Hepatocyte (in vitro differentiated cells): ENCODE results near the gene PLD2. TPM values are rescaled to one million over a fixed set of nuclear protein-coding genes. Genes with fewer than 3 reads are reported as not detected.

ENCODE experiments used
- DNase-seq: peaks from one replicate; pipeline ENCODE4 v3.0.0-alpha.2; 2016; ENCODE audit warnings: low spot score
- H2AFZ ChIP-seq: fragments of 200-600 bp; sonication (generic); 2 replicates; pipeline ENCODE4 v1.6.0; 2016; ENCODE audit warnings: antibody characterized with exemption, mild to moderate bottlenecking
- H3K27ac ChIP-seq: fragments of 200-600 bp; sonication (generic); 2 replicates; pipeline ENCODE4 v1.5.1; 2016; ENCODE audit warnings: mild to moderate bottlenecking
- H3K27me3 ChIP-seq: fragments of 200-600 bp; sonication (generic); 2 replicates; pipeline ENCODE4 v1.6.1; 2016
- H3K36me3 ChIP-seq: fragments of 200-600 bp; sonication (generic); replicated peaks from 2 replicates; pipeline ENCODE4 v1.5.1; 2016; ENCODE audit warnings: low read depth; ENCODE audit not compliant: insufficient read depth
- H3K4me1 ChIP-seq: fragments of 200-600 bp; sonication (generic); 2 replicates; pipeline ENCODE4 v1.5.1; 2016; ENCODE audit warnings: mild to moderate bottlenecking, moderate library complexity; ENCODE audit not compliant: insufficient read depth
- H3K4me2 ChIP-seq: fragments of 200-600 bp; sonication (generic); 2 replicates; pipeline ENCODE4 v1.6.0; 2016
- H3K4me3 ChIP-seq: fragments of 200-600 bp; sonication (generic); 2 replicates; pipeline ENCODE4 v1.5.1; 2016; ENCODE audit warnings: mild to moderate bottlenecking
- H3K79me2 ChIP-seq: fragments of 200-600 bp; sonication (generic); 2 replicates; pipeline ENCODE4 v1.6.0; 2017; ENCODE audit warnings: mild to moderate bottlenecking
- H3K9me2 ChIP-seq: fragments of 200-600 bp; sonication (generic); replicated peaks from 2 replicates; pipeline ENCODE4 v1.6.0; 2017; ENCODE audit warnings: mild to moderate bottlenecking; ENCODE audit not compliant: insufficient read depth
- H3K9me3 ChIP-seq: fragments of 200-600 bp; sonication (generic); 2 replicates; pipeline ENCODE4 v1.5.1; 2016; ENCODE audit warnings: low read depth, mild to moderate bottlenecking
- H4K20me1 ChIP-seq: fragments of 200-600 bp; sonication (generic); 2 replicates; pipeline ENCODE4 v1.6.0; 2016; ENCODE audit warnings: mild to moderate bottlenecking; ENCODE audit not compliant: insufficient read depth, poor library complexity, severe bottlenecking
- EZH2 ChIP-seq: fragments of 200-600 bp; sonication (generic); IDR thresholded peaks from 2 replicates; pipeline ENCODE4 v1.6.1; 2016; ENCODE audit warnings: antibody characterized with exemption, mild to moderate bottlenecking, borderline replicate concordance
- EZH2phosphoT487 ChIP-seq: fragments of 200-600 bp; sonication (generic); IDR thresholded peaks from one replicate; pipeline ENCODE4 v1.6.1; 2018; ENCODE audit warnings: antibody characterized with exemption, mild to moderate bottlenecking, low read depth, moderate library complexity; ENCODE audit not compliant: unreplicated experiment, severe bottlenecking
- WGBS: methylation state at CpG from one replicate; pipeline ENCODE4 v1.1.6; 2016; ENCODE audit warnings: low lambda C conversion rate; ENCODE audit errors: missing lambda C conversion rate; 5-methylcytosine and 5-hydroxymethylcytosine counted together
- polyA plus RNA-seq: library from polyadenylated mRNA; unstranded; fragments of >200 nt; fragmentation: Nextera tagmentation; extraction: Ambion mirVana; gene quantifications from 2 replicates; pipeline ENCODE4 v1.2.1, GENCODE V29; 2016
- total RNA-seq: library from RNA; depleted of rRNA; stranded (reverse); fragments of >200 nt; gene quantifications from 2 replicates; pipeline ENCODE4 v1.2.3, GENCODE V29; 2014
- TF ChIP-seq, protein P1 (sequence below): fragments of 200-600 bp; sonication (generic); IDR thresholded peaks from 2 replicates; pipeline ENCODE4 v1.5.1; 2016; ENCODE audit warnings: antibody characterized with exemption, mild to moderate bottlenecking; ENCODE audit not compliant: poor library complexity

The PLD2 gene
- total and polyA plus RNA-seq, 2 experiments from 2014 or later, result 21.8 to 25.2 TPM

DNA sequence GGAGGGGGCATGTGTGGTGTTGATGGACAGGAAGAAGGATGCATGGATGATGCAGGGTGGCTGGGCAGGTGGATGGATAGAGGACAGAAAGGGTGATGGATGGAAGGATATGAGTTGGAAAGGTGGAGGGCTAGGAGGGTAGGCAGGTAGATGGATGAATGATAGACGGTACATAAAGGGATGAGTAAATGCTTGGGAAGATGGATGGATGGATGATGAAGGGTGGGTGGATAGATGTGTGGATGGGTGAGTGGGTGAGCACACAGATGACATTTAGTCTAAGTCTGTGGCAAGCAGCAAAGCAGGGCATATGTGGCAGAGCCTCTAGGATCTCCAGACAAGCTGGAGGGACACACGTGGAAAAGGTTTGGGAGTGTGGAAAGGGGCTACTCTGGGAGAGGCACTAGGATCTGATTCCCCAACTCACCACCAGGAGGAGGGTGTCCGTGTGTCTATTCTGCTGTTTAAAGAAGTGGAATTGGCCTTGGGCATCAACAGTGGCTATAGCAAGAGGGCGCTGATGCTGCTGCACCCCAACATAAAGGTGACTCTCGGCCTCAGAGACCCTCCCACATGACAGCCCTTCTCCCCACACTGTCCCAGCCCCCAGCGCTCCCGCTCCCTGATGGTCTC is 8.2 kb downstream of the PLD2 start:
- Histone ChIP-seq H4K20me1 (no peaks in the 10 kb centered on the region), H3K4me1 (no peaks in the 10 kb centered on the region), H3K9me3 (no peaks in the 10 kb centered on the region), H2AFZ (no peak overlapping the region), H3K79me2 (no peaks in the 10 kb centered on the region), H3K4me2 (no peak overlapping the region), H3K9me2 (no peaks in the 10 kb centered on the region), H3K27ac (no peak overlapping the region), H3K4me3 (no peak overlapping the region), H3K36me3 (no peaks in the 10 kb centered on the region), H3K27me3 (no peaks in the 10 kb centered on the region)
- 79% methylated on average over 7 of the region's 7 CpGs for WGBS
- DNase-seq, result no peak
- no peak for TF ChIP-seq EZH2phosphoT487
- TF ChIP-seq EZH2, result no peak
- TF ChIP-seq, protein P1, sequence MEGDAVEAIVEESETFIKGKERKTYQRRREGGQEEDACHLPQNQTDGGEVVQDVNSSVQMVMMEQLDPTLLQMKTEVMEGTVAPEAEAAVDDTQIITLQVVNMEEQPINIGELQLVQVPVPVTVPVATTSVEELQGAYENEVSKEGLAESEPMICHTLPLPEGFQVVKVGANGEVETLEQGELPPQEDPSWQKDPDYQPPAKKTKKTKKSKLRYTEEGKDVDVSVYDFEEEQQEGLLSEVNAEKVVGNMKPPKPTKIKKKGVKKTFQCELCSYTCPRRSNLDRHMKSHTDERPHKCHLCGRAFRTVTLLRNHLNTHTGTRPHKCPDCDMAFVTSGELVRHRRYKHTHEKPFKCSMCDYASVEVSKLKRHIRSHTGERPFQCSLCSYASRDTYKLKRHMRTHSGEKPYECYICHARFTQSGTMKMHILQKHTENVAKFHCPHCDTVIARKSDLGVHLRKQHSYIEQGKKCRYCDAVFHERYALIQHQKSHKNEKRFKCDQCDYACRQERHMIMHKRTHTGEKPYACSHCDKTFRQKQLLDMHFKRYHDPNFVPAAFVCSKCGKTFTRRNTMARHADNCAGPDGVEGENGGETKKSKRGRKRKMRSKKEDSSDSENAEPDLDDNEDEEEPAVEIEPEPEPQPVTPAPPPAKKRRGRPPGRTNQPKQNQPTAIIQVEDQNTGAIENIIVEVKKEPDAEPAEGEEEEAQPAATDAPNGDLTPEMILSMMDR, result no peak

DNA sequence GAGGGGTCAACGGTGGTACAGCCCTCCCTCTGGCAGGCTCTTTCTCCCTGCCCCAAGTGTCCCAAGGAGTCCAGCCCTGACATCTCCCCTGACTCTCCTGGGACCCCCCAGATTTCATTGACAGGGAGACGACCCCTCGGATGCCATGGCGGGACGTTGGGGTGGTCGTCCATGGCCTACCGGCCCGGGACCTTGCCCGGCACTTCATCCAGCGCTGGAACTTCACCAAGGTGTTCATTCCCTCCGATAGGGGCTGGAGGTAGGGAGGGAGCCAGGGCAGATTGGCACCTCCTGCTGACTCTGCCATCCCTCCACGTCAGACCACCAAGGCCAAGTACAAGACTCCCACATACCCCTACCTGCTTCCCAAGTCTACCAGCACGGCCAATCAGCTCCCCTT is 9.9 kb downstream of the PLD2 start:
- no peak for TF ChIP-seq EZH2
- no peaks in the 10 kb centered on the region for H3K4me1 ChIP-seq
- H3K27me3 ChIP-seq, result no peaks in the 10 kb centered on the region
- no peak overlapping the region for H3K27ac ChIP-seq
- H3K4me3 ChIP-seq, result no peak overlapping the region
- no peaks in the 10 kb centered on the region for H4K20me1 ChIP-seq
- 96% methylated on average over 12 of the region's 13 CpGs for WGBS
- H3K36me3 ChIP-seq, result no peaks in the 10 kb centered on the region
- no peaks in the 10 kb centered on the region for H3K79me2 ChIP-seq
- H3K4me2 ChIP-seq, result no peak overlapping the region
- DNase-seq, result no peak
- H3K9me3 ChIP-seq, result no peaks in the 10 kb centered on the region
- no peak overlapping the region for H2AFZ ChIP-seq
- no peaks in the 10 kb centered on the region for H3K9me2 ChIP-seq

DNA sequence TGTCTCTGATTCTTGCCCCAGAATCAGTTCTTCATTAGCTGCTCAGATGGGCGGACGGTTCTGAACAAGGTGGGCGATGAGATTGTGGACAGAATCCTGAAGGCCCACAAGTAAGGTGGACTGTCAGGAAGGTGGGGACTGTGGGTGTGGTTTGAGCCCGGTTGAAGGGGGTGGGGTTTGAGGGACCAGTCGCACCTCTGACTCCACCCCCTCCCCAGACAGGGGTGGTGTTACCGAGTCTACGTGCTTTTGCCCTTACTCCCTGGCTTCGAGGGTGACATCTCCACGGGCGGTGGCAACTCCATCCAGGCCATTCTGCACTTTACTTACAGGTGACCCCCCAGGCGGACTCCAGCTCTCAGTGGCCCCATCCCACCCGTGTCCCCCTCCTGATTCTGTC is 11.3 kb downstream of the PLD2 start:
- Histone ChIP-seq H3K9me2 (no peaks in the 10 kb centered on the region), H3K4me1 (no peaks in the 10 kb centered on the region), H3K79me2 (no peaks in the 10 kb centered on the region), H2AFZ (no peak overlapping the region), H3K4me3 (no peak overlapping the region), H3K27ac (no peak overlapping the region), H3K9me3 (no peaks in the 10 kb centered on the region), H3K36me3 (no peaks in the 10 kb centered on the region), H4K20me1 (no peaks in the 10 kb centered on the region), H3K27me3 (no peaks in the 10 kb centered on the region), H3K4me2 (no peak overlapping the region)
- no peak for DNase-seq
- 86% methylated on average over 8 of the region's 12 CpGs for WGBS
- TF ChIP-seq, protein P1, result no peak
- TF ChIP-seq EZH2phosphoT487 (no peak), EZH2 (no peak)

DNA sequence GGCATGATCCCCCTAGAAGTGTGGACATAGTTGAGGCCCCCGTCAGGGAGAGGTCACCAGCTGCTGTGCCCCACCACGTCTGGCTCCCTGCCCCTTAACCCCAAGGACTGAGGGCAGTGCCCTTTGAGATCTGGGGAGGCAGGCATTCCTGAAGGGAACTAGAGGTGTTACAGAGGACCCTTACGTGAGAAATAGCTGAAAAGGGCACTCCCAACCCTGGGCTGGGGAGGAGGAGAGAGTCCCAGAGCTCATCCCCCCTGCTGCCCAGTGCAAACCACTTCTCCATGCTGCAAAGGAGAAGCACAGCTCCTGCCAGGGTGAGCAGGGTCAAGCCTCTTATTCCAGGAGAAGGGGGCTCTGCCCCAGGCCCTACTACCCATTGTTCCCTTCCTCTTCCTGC is 15.9 kb downstream of the PLD2 start:
- H3K4me2 ChIP-seq, result no peak overlapping the region
- WGBS, result 89% methylated on average over 2 of the region's 3 CpGs
- H3K79me2 ChIP-seq, result no peaks in the 10 kb centered on the region
- no peaks in the 10 kb centered on the region for H3K36me3 ChIP-seq
- H3K27me3 ChIP-seq, result no peaks in the 10 kb centered on the region
- H3K9me3 ChIP-seq, result no peaks in the 10 kb centered on the region
- no peak overlapping the region for H2AFZ ChIP-seq
- no peak for DNase-seq
- H3K4me3 ChIP-seq, result no peak overlapping the region
- H3K9me2 ChIP-seq, result no peaks in the 10 kb centered on the region
- H4K20me1 ChIP-seq, result no peaks in the 10 kb centered on the region
- no peak for TF ChIP-seq EZH2phosphoT487
- H3K27ac ChIP-seq, result no peak overlapping the region
- H3K4me1 ChIP-seq, result no peaks in the 10 kb centered on the region
